Caco-2 (cell line): Measurements from ENCODE around the gene PCYOX1L. TPM values are rescaled to one million over a fixed set of nuclear protein-coding genes. Genes with fewer than 3 reads are reported as not detected.

ENCODE experiments used
- BruUV-seq: library from RNA; stranded (reverse); fragments of 400-500 nt; replicated peaks from 2 replicates; lab custom pipeline; 2021; lab: Mats Ljungman, UMichigan
- CTCF ChIA-PET: fragments of 300-600 bp; sonication (Branson Sonifier 250); formaldehyde crosslinking; loops from one replicate; lab custom pipeline; 2022; ENCODE audit warnings: antibody characterized with exemption; lab: Charles Lee
- POLR2A ChIA-PET: fragments of 300-600 bp; sonication (Branson Sonifier 250); formaldehyde crosslinking; loops from one replicate; lab custom pipeline; 2022; ENCODE audit warnings: antibody characterized with exemption; lab: Charles Lee
- DNase-seq, 2 experiments: peaks; one replicate each; pipeline versions ENCODE4 v3.0.0 to v3.0.0-alpha.2; 2020 to 2022
- H3K27me3 ChIP-seq: replicated peaks from 2 replicates; pipeline ENCODE4 v1.6.0; 2011; ENCODE audit warnings: low read length; ENCODE audit not compliant: control insufficient read depth, insufficient read depth
- H3K36me3 ChIP-seq: 2 replicates; pipeline ENCODE4 v1.5.1; 2011; ENCODE audit warnings: low read length; ENCODE audit not compliant: control insufficient read depth, insufficient read depth
- H3K4me1 ChIP-seq: fragments of 250-450 bp; sonication (Bioruptor Pico); 2 replicates; pipeline ENCODE4 v1.5.1; 2020; ENCODE audit warnings: mild to moderate bottlenecking
- H3K4me3 ChIP-seq: 2 replicates; pipeline ENCODE4 v1.5.1; 2011; ENCODE audit warnings: low read depth, mild to moderate bottlenecking, control low read depth, low read length
- H3K9me3 ChIP-seq: fragments of 250-450 bp; sonication (Bioruptor Pico); 2 replicates; pipeline ENCODE4 v1.5.1; 2020; ENCODE audit warnings: mild to moderate bottlenecking, moderate library complexity
- H3K27ac Mint-ChIP-seq: one replicate; pipeline ENCODE4 v1.8.0; 2022; ENCODE audit warnings: mixed read lengths; ENCODE audit not compliant: unreplicated experiment
- H3K27me3 Mint-ChIP-seq: one replicate; pipeline ENCODE4 v1.8.0; 2022; ENCODE audit warnings: mixed read lengths; ENCODE audit not compliant: insufficient read depth, unreplicated experiment
- H3K36me3 Mint-ChIP-seq: one replicate; pipeline ENCODE4 v1.8.0; 2022; ENCODE audit warnings: mild to moderate bottlenecking, mixed read lengths; ENCODE audit not compliant: insufficient read depth, unreplicated experiment
- H3K4me1 Mint-ChIP-seq: one replicate; pipeline ENCODE4 v1.8.0; 2022; ENCODE audit warnings: low read depth, mixed read lengths; ENCODE audit not compliant: unreplicated experiment
- H3K4me3 Mint-ChIP-seq: one replicate; pipeline ENCODE4 v1.8.0; 2022; ENCODE audit warnings: mild to moderate bottlenecking, moderate library complexity, mixed read lengths; ENCODE audit not compliant: unreplicated experiment
- H3K9me3 Mint-ChIP-seq: one replicate; pipeline ENCODE4 v1.8.0; 2022; ENCODE audit warnings: mixed read lengths; ENCODE audit not compliant: unreplicated experiment
- intact Hi-C: fragments of 100-400 bp; cut with micrococcal nuclease; formaldehyde crosslinking; loops from one replicate; pipeline ENCODE4 v1.10.0; 2022; ENCODE audit not compliant: unreplicated experiment
- total RNA-seq: library from RNA; stranded (reverse); gene quantifications from 2 replicates; pipeline ENCODE4 v1.2.3, GENCODE V29; 2022
- TF ChIP-seq, protein P1 (sequence below), 2 experiments: fragments of 200-600 bp in 1 of 2; IDR thresholded peaks; 1 replicate in 1 of 2; 2 replicates in 1 of 2; pipeline versions ENCODE4 v1.5.1 to v1.8.0; 2011 to 2022; ENCODE audit warnings: antibody characterized with exemption in 1 of 2, control low read depth in 1 of 2, inconsistent platforms in 1 of 2, low read depth in 1 of 2, low read length in 1 of 2, mild to moderate bottlenecking in 1 of 2, moderate library complexity in 1 of 2; ENCODE audit not compliant: insufficient read depth in 1 of 2, severe bottlenecking in 1 of 2, unreplicated experiment in 1 of 2

Gene PCYOX1L
- total RNA-seq, 1 experiment from 2014 or later: 10.4 TPM

- TF ChIP-seq, protein P1, sequence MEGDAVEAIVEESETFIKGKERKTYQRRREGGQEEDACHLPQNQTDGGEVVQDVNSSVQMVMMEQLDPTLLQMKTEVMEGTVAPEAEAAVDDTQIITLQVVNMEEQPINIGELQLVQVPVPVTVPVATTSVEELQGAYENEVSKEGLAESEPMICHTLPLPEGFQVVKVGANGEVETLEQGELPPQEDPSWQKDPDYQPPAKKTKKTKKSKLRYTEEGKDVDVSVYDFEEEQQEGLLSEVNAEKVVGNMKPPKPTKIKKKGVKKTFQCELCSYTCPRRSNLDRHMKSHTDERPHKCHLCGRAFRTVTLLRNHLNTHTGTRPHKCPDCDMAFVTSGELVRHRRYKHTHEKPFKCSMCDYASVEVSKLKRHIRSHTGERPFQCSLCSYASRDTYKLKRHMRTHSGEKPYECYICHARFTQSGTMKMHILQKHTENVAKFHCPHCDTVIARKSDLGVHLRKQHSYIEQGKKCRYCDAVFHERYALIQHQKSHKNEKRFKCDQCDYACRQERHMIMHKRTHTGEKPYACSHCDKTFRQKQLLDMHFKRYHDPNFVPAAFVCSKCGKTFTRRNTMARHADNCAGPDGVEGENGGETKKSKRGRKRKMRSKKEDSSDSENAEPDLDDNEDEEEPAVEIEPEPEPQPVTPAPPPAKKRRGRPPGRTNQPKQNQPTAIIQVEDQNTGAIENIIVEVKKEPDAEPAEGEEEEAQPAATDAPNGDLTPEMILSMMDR (IDR thresholded peaks at IDR 0.05; ENCODE audit: insufficient read depth in 1 of 2, low read depth in 1 of 2, low read length in 1 of 2, severe bottlenecking in 1 of 2, unreplicated experiment in 1 of 2): no peak
- Mint-ChIP-seq H3K4me3 (no peak overlapping the region), H3K36me3 (no peaks in the 10 kb centered on the region), H3K4me1 (peaks cover 14% of the 10 kb centered on the region), H3K27ac (no peak overlapping the region), H3K27me3 (peaks cover 2% of the 10 kb centered on the region), H3K9me3 (peaks cover 8% of the 10 kb centered on the region)
- H3K36me3 ChIP-seq: no peaks in the 10 kb centered on the region
- H3K4me1 ChIP-seq: peaks cover 9% of the 10 kb centered on the region; the same call in 1 of the 2 replicates
- BruUV-seq: no TSS peak
- no peak overlapping the region for H3K4me3 ChIP-seq
- ChIA-PET CTCF (no interaction called here), POLR2A (no interaction called here)
- no peak for DNase-seq
- H3K9me3 ChIP-seq: no peaks in the 10 kb centered on the region
- intact Hi-C loops: no loop called here
- no peaks in the 10 kb centered on the region for H3K27me3 ChIP-seq
Observed at GRCh38 chr5:149333711-149334443, 24.0 kb upstream of the PCYOX1L start.

DNA sequence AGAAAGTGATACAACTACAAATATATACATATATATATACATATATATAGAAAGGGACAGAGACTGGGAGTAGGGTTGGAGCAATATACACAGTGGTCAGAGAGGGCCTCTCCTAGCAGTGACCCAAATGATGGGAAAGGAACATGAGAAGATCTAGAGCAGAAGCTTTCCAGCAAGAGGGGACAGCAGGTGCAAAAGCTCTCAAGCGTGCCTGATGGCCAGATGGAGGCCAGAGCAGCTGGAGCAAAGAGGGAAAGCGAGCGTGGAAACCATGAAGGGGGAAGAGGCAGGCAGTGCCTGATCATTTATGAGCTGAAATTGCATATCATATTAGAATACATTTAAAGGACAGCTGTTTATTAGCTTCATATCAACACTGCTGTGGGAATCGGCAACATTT, 20.1 kb upstream of the PCYOX1L start:
- peaks cover 10% of the 10 kb centered on the region for H3K9me3 Mint-ChIP-seq
- H3K27ac Mint-ChIP-seq: no peak overlapping the region
- no peaks in the 10 kb centered on the region for H3K27me3 Mint-ChIP-seq
- H3K36me3 ChIP-seq: no peaks in the 10 kb centered on the region
- intact Hi-C loops: no loop called here
- CTCF ChIA-PET: no interaction called here
- H3K4me1 ChIP-seq: peaks cover 19% of the 10 kb centered on the region; the same call in 1 of the 2 replicates
- H3K36me3 Mint-ChIP-seq: no peaks in the 10 kb centered on the region
- TF ChIP-seq, protein P1 (IDR thresholded peaks at IDR 0.05; ENCODE audit: insufficient read depth in 1 of 2, low read depth in 1 of 2, low read length in 1 of 2, severe bottlenecking in 1 of 2, unreplicated experiment in 1 of 2): no peak
- peaks cover 15% of the 10 kb centered on the region for H3K4me1 Mint-ChIP-seq
- BruUV-seq: no TSS peak
- POLR2A ChIA-PET: no interaction called here
- H3K9me3 ChIP-seq: no peaks in the 10 kb centered on the region
- H3K4me3 Mint-ChIP-seq: no peak overlapping the region
- no peak for DNase-seq
- no peak overlapping the region for H3K4me3 ChIP-seq
- no peaks in the 10 kb centered on the region for H3K27me3 ChIP-seq

DNA sequence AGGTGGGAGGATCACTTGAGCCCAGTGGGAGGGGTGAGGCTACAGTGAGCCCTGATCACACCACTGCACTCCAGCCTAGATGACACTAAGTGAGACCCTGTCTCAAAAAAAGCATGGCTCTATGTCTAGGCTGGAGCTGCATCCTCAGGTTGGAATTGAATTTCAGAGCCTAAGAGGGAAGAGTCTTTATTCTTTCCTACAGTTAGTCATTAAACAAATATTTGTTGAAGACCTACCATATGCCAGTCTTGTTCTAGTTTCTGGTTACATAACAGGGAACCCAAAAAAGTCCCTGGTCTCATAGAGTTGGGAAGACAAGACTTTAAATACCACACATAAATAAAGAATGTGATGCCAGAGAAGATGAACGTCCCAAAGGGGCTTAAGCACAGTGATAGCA, 19.5 kb upstream of the PCYOX1L start:
- CTCF ChIA-PET: no interaction called here
- intact Hi-C loops: no loop called here
- Histone ChIP-seq H3K4me1 (peaks cover 19% of the 10 kb centered on the region; the same call in 1 of the 2 replicates), H3K9me3 (no peaks in the 10 kb centered on the region), H3K27me3 (no peaks in the 10 kb centered on the region), H3K36me3 (no peaks in the 10 kb centered on the region), H3K4me3 (no peak overlapping the region)
- Mint-ChIP-seq H3K27me3 (no peaks in the 10 kb centered on the region), H3K9me3 (peaks cover 10% of the 10 kb centered on the region), H3K36me3 (no peaks in the 10 kb centered on the region), H3K27ac (peak overlapping the region; percentile 12), H3K4me1 (peaks cover 15% of the 10 kb centered on the region), H3K4me3 (no peak overlapping the region)
- TF ChIP-seq, protein P1 (IDR thresholded peaks at IDR 0.05; ENCODE audit: insufficient read depth in 1 of 2, low read depth in 1 of 2, low read length in 1 of 2, severe bottlenecking in 1 of 2, unreplicated experiment in 1 of 2): no peak
- POLR2A ChIA-PET: no interaction called here
- BruUV-seq: no TSS peak
- no peak for DNase-seq
